GM06990 (cell line): ENCODE data around the gene PSMA6.

Experiments
- DNase-seq: peaks from one replicate; pipeline ENCODE4 v3.0.0-alpha.2; 2011; ENCODE audit not compliant: insufficient read length; ENCODE audit errors: extremely low read depth
- H3K27me3 ChIP-seq: replicated peaks from 2 replicates; pipeline ENCODE4 v1.6.0; 2011; ENCODE audit warnings: low read length; ENCODE audit not compliant: control insufficient read depth, insufficient read depth
- H3K36me3 ChIP-seq: 2 replicates; pipeline ENCODE4 v1.5.1; 2011; ENCODE audit warnings: low read length; ENCODE audit not compliant: control insufficient read depth, insufficient read depth
- H3K4me3 ChIP-seq: replicated peaks from 2 replicates; pipeline ENCODE4 v1.5.1; 2011; ENCODE audit warnings: low read depth, mild to moderate bottlenecking, control low read depth, low read length
- TF ChIP-seq, protein P1 (sequence below): IDR thresholded peaks from 2 replicates; pipeline ENCODE4 v1.5.1; 2011; ENCODE audit warnings: low read length, control low read depth, mild to moderate bottlenecking, inconsistent platforms; ENCODE audit not compliant: insufficient read depth, poor library complexity, severe bottlenecking

The PSMA6 gene

GRCh38 chr14:35285168-35286002 lies 6.8 kb upstream of the PSMA6 start:
- peak overlapping the region; percentile 44 for H3K4me3 ChIP-seq
- DNase-seq: peak; percentile 84
- H3K36me3 ChIP-seq: no peaks in the 10 kb centered on the region; the same call in 1 of the 2 replicates
- TF ChIP-seq, protein P1, sequence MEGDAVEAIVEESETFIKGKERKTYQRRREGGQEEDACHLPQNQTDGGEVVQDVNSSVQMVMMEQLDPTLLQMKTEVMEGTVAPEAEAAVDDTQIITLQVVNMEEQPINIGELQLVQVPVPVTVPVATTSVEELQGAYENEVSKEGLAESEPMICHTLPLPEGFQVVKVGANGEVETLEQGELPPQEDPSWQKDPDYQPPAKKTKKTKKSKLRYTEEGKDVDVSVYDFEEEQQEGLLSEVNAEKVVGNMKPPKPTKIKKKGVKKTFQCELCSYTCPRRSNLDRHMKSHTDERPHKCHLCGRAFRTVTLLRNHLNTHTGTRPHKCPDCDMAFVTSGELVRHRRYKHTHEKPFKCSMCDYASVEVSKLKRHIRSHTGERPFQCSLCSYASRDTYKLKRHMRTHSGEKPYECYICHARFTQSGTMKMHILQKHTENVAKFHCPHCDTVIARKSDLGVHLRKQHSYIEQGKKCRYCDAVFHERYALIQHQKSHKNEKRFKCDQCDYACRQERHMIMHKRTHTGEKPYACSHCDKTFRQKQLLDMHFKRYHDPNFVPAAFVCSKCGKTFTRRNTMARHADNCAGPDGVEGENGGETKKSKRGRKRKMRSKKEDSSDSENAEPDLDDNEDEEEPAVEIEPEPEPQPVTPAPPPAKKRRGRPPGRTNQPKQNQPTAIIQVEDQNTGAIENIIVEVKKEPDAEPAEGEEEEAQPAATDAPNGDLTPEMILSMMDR: no peak
- H3K27me3 ChIP-seq: no peaks in the 10 kb centered on the region

- TF ChIP-seq, protein P1: no peak
- DNase-seq: no peak
- H3K4me3 ChIP-seq: peak overlapping the region; percentile 44
- H3K36me3 ChIP-seq: no peaks in the 10 kb centered on the region; the same call in 1 of the 2 replicates
- H3K27me3 ChIP-seq: no peaks in the 10 kb centered on the region
Observed at GRCh38 chr14:35286003-35286600, 6.1 kb upstream of the PSMA6 start.

DNA sequence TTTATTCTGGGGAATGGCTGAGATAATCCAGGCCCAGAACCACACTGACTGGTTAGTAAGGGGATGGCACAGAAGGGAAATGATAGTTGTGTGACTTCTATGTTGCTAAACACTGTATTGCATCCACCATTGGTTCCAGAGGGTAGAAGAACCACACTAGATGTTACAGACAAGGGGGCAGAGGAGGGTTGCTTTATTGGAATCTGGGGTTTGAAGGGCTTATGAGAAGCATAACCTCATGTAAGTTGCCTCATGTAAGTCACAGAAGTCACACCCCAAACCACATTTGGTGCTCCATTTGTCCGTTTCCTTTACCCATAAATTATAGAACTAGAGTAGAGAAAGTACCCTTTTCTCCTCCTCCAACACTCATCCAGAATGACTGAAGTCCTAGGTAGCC lies 5.5 kb upstream of the PSMA6 start:
- Histone ChIP-seq H3K27me3 (no peaks in the 10 kb centered on the region), H3K36me3 (no peaks in the 10 kb centered on the region; the same call in 1 of the 2 replicates), H3K4me3 (peak overlapping the region; percentile 19)
- TF ChIP-seq, protein P1: no peak
- no peak for DNase-seq

- DNase-seq: no peak
- no peaks in the 10 kb centered on the region; the same call in 1 of the 2 replicates for H3K36me3 ChIP-seq
- TF ChIP-seq, protein P1: no peak
- H3K4me3 ChIP-seq: no peak overlapping the region
- no peaks in the 10 kb centered on the region for H3K27me3 ChIP-seq
Observed at GRCh38 chr14:35287431-35288013, 4.7 kb upstream of the PSMA6 start.

DNA sequence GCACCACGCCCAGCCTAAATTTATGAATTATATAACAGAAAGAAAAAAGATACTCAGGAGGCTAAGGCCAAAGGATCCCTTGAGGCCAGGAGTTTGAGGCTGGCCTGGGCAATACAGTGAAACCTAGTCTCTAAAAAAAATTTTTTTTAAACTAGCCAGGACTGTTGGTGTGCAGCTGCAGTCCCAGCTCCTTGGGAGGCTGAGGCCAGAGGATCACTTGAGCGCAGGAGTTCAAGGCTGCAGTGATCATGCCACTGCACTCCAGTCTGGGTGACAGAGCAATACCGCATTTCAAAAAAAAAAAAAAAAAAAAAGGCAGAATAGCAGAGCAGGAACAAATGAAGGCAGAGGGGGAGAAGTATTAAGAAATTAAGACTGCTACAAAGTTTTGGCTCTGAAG lies 2.6 kb upstream of the PSMA6 start:
- no peaks in the 10 kb centered on the region for H3K27me3 ChIP-seq
- H3K4me3 ChIP-seq: no peak overlapping the region
- DNase-seq: no peak
- H3K36me3 ChIP-seq: no peaks in the 10 kb centered on the region
- TF ChIP-seq, protein P1: no peak
